GM13977 (cell line): ENCODE data around the gene PLD2.
"Not testable (repeated sequence)": the region's sequence is repeated elsewhere in the genome, so short reads cannot be mapped to it uniquely, and the experiment has no call there.

ENCODE experiments used
- DNase-seq: peaks from one replicate; pipeline ENCODE4 v3.0.0; 2012; ENCODE audit warnings: low spot score
- CTCF ChIP-seq: IDR thresholded peaks from 2 replicates; pipeline ENCODE4 v1.5.1; 2012; ENCODE audit warnings: mild to moderate bottlenecking, control low read depth; ENCODE audit not compliant: insufficient read depth; ENCODE audit errors: extremely low read depth, missing control alignments
- in situ Hi-C: fragments of 300-500 bp; cut with MboI; formaldehyde crosslinking; loops from one replicate; pipeline ENCODE4 v1.12.0; 2022; ENCODE audit warnings: low sequenced_read_pairs, low pct_unique_long_range_greater_than_20kb, mixed read lengths, inconsistent platforms; ENCODE audit not compliant: unreplicated experiment

Gene PLD2

GRCh38 chr17:4854111-4854681, 47.2 kb downstream of the PLD2 start:
- TF ChIP-seq CTCF, result no peak
- no peak for DNase-seq
- in situ Hi-C loops, result no loop called here

GRCh38 chr17:4856271-4856936, 49.5 kb downstream of the PLD2 start:
- no peak for TF ChIP-seq CTCF
- DNase-seq, result no peak
- in situ Hi-C loops, result no loop called here

GRCh38 chr17:4856937-4857314, 50.0 kb downstream of the PLD2 start:
- in situ Hi-C loops, result no loop called here
- TF ChIP-seq CTCF, result no peak
- DNase-seq, result no peak

- DNase-seq, in situ Hi-C loops: not testable (repeated sequence)
Observed at GRCh38 chr17:4857347-4857746, 50.4 kb downstream of the PLD2 start.

- in situ Hi-C loops, result no loop called here
- DNase-seq, result no peak
- TF ChIP-seq CTCF, result no peak
Observed at GRCh38 chr17:4858068-4858881, 51.3 kb downstream of the PLD2 start.

- in situ Hi-C loops, result no loop called here
- no peak for DNase-seq
- TF ChIP-seq CTCF, result no peak
Observed at GRCh38 chr17:4858882-4859260, 51.9 kb downstream of the PLD2 start.
